A549 (cell line): ENCODE measurements around the gene KDM8.

Experiments
- CHD2 ChIP-seq: fragments of 150-350 bp; IDR thresholded peaks from 2 replicates; pipeline ENCODE4 v1.6.1; 2014; ENCODE audit warnings: low read length; ENCODE audit not compliant: partially characterized antibody
- JUNB ChIP-seq: fragments of >200 bp; sonication (Bioruptor Twin); formaldehyde crosslinking; IDR thresholded peaks from 2 replicates; pipeline ENCODE4 v1.6.1; 2016
- MAFK ChIP-seq: fragments of 450-650 bp; IDR thresholded peaks from 2 replicates; pipeline ENCODE4 v1.6.1; 2014; ENCODE audit not compliant: partially characterized antibody
- NFE2L2 ChIP-seq: fragments of 150-350 bp; conservative IDR thresholded peaks from 2 replicates; pipeline ENCODE4 v1.6.1; 2014; ENCODE audit warnings: low read length
- POLR2A ChIP-seq: IDR thresholded peaks from 2 replicates; pipeline ENCODE4 v1.6.1; 2012; ENCODE audit warnings: mild to moderate bottlenecking, low read length
- RFX5 ChIP-seq: fragments of 450-650 bp; IDR thresholded peaks from 2 replicates; pipeline ENCODE4 v1.7.1; 2014; ENCODE audit warnings: antibody characterized with exemption, mild to moderate bottlenecking, moderate library complexity
- SMC3 ChIP-seq: fragments of >200 bp; sonication (Bioruptor Twin); formaldehyde crosslinking; IDR thresholded peaks from 3 replicates; pipeline ENCODE4 v1.6.1; 2018; ENCODE audit warnings: inconsistent platforms
- TF ChIP-seq, protein P1 (sequence below): fragments of >200 bp; sonication (Bioruptor Twin); formaldehyde crosslinking; IDR thresholded peaks from 3 replicates; pipeline ENCODE4 v1.5.1; 2016
- TF ChIP-seq, protein P2 (sequence below): fragments of 150-350 bp; IDR thresholded peaks from 2 replicates; pipeline ENCODE4 v1.6.1; 2014; ENCODE audit warnings: low read depth, mild to moderate bottlenecking, low read length
- TF ChIP-seq, protein P3 (sequence below): fragments of 200-600 bp; sonication (generic); IDR thresholded peaks from 2 replicates; pipeline ENCODE4 v1.6.1; 2016; ENCODE audit warnings: antibody characterized with exemption, mild to moderate bottlenecking, moderate library complexity
- TF ChIP-seq, protein P4 (sequence below): IDR thresholded peaks from 2 replicates; pipeline ENCODE4 v1.6.1; 2012

DNA sequence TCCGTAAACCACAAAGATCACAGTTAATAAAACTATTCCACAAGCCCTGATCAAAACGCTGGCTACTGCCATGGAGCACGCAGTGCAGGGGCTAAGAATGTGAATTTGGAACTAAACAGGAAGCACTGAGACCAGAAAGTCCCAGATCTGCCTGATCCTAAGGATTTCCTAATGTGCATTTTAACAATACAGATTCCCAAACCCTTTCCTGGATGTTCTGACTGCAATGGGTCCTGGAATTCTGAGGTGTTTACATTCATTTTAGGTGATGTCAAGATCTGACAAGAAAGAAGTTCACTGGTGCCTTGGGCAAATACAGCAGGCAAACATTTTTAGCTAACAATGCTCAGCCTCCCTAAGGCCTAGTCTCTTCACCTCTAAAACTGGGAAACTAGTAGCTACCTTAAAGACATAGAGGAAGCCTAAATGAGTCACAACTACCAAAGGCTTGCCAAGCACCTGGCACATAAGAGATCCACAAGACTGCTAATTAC lies 55.0 kb downstream of the KDM8 start:
- TF ChIP-seq, protein P1, sequence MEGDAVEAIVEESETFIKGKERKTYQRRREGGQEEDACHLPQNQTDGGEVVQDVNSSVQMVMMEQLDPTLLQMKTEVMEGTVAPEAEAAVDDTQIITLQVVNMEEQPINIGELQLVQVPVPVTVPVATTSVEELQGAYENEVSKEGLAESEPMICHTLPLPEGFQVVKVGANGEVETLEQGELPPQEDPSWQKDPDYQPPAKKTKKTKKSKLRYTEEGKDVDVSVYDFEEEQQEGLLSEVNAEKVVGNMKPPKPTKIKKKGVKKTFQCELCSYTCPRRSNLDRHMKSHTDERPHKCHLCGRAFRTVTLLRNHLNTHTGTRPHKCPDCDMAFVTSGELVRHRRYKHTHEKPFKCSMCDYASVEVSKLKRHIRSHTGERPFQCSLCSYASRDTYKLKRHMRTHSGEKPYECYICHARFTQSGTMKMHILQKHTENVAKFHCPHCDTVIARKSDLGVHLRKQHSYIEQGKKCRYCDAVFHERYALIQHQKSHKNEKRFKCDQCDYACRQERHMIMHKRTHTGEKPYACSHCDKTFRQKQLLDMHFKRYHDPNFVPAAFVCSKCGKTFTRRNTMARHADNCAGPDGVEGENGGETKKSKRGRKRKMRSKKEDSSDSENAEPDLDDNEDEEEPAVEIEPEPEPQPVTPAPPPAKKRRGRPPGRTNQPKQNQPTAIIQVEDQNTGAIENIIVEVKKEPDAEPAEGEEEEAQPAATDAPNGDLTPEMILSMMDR: no peak
- TF ChIP-seq POLR2A (no peak), RFX5 (no peak), JUNB (no peak), MAFK (no peak), SMC3 (no peak), NFE2L2 (no peak), CHD2 (no peak)
- TF ChIP-seq, protein P2, sequence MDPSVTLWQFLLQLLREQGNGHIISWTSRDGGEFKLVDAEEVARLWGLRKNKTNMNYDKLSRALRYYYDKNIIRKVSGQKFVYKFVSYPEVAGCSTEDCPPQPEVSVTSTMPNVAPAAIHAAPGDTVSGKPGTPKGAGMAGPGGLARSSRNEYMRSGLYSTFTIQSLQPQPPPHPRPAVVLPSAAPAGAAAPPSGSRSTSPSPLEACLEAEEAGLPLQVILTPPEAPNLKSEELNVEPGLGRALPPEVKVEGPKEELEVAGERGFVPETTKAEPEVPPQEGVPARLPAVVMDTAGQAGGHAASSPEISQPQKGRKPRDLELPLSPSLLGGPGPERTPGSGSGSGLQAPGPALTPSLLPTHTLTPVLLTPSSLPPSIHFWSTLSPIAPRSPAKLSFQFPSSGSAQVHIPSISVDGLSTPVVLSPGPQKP: no peak
- TF ChIP-seq, protein P3, sequence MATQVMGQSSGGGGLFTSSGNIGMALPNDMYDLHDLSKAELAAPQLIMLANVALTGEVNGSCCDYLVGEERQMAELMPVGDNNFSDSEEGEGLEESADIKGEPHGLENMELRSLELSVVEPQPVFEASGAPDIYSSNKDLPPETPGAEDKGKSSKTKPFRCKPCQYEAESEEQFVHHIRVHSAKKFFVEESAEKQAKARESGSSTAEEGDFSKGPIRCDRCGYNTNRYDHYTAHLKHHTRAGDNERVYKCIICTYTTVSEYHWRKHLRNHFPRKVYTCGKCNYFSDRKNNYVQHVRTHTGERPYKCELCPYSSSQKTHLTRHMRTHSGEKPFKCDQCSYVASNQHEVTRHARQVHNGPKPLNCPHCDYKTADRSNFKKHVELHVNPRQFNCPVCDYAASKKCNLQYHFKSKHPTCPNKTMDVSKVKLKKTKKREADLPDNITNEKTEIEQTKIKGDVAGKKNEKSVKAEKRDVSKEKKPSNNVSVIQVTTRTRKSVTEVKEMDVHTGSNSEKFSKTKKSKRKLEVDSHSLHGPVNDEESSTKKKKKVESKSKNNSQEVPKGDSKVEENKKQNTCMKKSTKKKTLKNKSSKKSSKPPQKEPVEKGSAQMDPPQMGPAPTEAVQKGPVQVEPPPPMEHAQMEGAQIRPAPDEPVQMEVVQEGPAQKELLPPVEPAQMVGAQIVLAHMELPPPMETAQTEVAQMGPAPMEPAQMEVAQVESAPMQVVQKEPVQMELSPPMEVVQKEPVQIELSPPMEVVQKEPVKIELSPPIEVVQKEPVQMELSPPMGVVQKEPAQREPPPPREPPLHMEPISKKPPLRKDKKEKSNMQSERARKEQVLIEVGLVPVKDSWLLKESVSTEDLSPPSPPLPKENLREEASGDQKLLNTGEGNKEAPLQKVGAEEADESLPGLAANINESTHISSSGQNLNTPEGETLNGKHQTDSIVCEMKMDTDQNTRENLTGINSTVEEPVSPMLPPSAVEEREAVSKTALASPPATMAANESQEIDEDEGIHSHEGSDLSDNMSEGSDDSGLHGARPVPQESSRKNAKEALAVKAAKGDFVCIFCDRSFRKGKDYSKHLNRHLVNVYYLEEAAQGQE: no peak
- TF ChIP-seq, protein P4, sequence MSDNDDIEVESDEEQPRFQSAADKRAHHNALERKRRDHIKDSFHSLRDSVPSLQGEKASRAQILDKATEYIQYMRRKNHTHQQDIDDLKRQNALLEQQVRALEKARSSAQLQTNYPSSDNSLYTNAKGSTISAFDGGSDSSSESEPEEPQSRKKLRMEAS: no peak
